Psoas muscle (tissue), 8 donors: ENCODE measurements around the gene FCHO1. TPM values are rescaled to one million over a fixed set of nuclear protein-coding genes. Genes with fewer than 3 reads are reported as not detected.

Source experiments
- ATAC-seq, 4 donors: fragments of 200-7000 bp; cut with Tn5 transposase; one replicate each; pipeline ENCODE4 v1.9.1; 2020; ENCODE audit warnings: moderate library complexity in 3 of 4, mild to moderate bottlenecking in 2 of 4
- DNase-seq, 2 donors: peaks; one replicate each; pipeline ENCODE4 v3.0.0-alpha.2; 2020
- H3K27ac ChIP-seq: fragments of 200-600 bp; one replicate; pipeline ENCODE4 v1.8.0; 2022
- H3K27me3 ChIP-seq, 3 donors: fragments of 200-600 bp in 1 of 3; one replicate each; pipeline versions ENCODE4 v1.6.1 to v1.8.0; 2013 to 2022; ENCODE audit warnings: low read length in 2 of 3, mild to moderate bottlenecking in 2 of 3, moderate library complexity in 1 of 3; ENCODE audit not compliant: insufficient read depth in 3 of 3
- H3K36me3 ChIP-seq, 2 donors: fragments of 200-600 bp in 1 of 2; one replicate each; pipeline versions ENCODE4 v1.6.1 to v1.8.0; 2013 to 2022; ENCODE audit warnings: low read depth in 1 of 2, mild to moderate bottlenecking in 1 of 2, moderate library complexity in 1 of 2; ENCODE audit not compliant: insufficient read depth in 1 of 2
- H3K4me1 ChIP-seq: fragments of 200-600 bp; one replicate; pipeline ENCODE4 v1.8.0; 2022
- H3K4me3 ChIP-seq: fragments of 200-600 bp; one replicate; pipeline ENCODE4 v1.8.0; 2022; ENCODE audit warnings: mild to moderate bottlenecking
- H3K9me3 ChIP-seq: fragments of 200-600 bp; one replicate; pipeline ENCODE4 v1.8.0; 2022
- CTCF ChIP-seq: fragments of 200-600 bp; IDR thresholded peaks from one replicate; pipeline ENCODE4 v1.8.0; 2022; ENCODE audit warnings: antibody characterized with exemption
- WGBS, 3 donors: extraction: QIAGEN DNeasy Blood & Tissue Kit; methylation state at CpG; one replicate each; pipeline versions ENCODE4 v1.1.6 to v1.1.7; 2013; 5-methylcytosine and 5-hydroxymethylcytosine counted together
- intact Hi-C, 2 donors: fragments of 100-400 bp; cut with DNase I; formaldehyde crosslinking; loops; one replicate each; pipeline versions ENCODE4 v1.11.0 to v1.14.2; 2022
- polyA plus RNA-seq, 3 donors: library from polyadenylated mRNA; stranded (reverse); fragments of 200-250 nt; gene quantifications; one replicate each; pipeline ENCODE4 v1.2.3, GENCODE V29; 2013
- total RNA-seq, 4 donors: library from RNA; stranded (reverse); fragmentation: NEBNext Ultra II Directional in 2 of 4; extraction: Animal tissue kit (Norgen Biotek cat#: 25700) in 2 of 4; gene quantifications; one replicate each; pipeline versions ENCODE4 v1.2.1 to v1.2.4, GENCODE V29; 2021 to 2023
- donor health status: healthy with polysubstance abuse.
- donor health status: DM: no; HTN: no; CAD: no; lungs with moderate emphysema.
- donor health status: Bipolar disorder and iron deficiency.
- donor health status: healthy.
- donor health status: DM: yes; HTN: yes; CAD: no.
- donor health status: DM: no; HTN: no; CAD: no.
- donor health status: DM: no; HTN: no; CAD: no.
- donor health status: DM: yes; HTN: yes; CAD: no.

FCHO1 gene
- total and polyA plus RNA-seq, 7 donors: 0.10 to 0.68 (median 0.36) TPM; not detected in 1

DNA sequence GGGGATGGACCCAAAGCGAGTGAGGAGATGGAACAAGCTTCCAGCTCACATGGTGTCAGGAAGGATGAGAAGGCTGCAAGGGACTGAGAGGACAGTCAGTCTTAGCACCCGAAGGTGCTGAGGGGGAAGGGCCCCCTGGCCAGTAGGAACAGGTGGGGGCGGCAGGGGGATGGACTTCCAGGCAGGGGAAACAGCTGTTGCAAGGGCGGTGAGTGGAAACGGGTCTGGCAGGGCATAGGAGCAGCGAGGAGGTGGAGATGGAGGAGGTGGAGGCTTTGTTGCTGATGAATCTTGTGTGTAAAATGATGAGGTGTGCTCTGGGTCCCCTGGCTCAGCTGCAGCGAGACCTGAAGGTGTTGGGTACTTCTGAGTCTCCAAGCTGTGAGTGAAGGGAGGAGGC lies 30.8 kb upstream of the FCHO1 start:
- DNase-seq: no peak
- intact Hi-C loops: no loop called here
- no peaks in the 10 kb centered on the region for H3K9me3 ChIP-seq
- WGBS, 3 donors: 7 to 14% (median 10%) methylated on average over 7 of the region's 7 CpGs
- H3K36me3 ChIP-seq: peaks cover 0 to 31% of the 10 kb centered on the region in 2 donors
- ATAC-seq: peak in 2 of 4 donors; percentile 3 to 39
- H3K4me1 ChIP-seq: peaks cover 32% of the 10 kb centered on the region
- H3K4me3 ChIP-seq: peak overlapping the region; percentile 96
- no peak for TF ChIP-seq CTCF
- H3K27ac ChIP-seq: no peak overlapping the region
- no peaks in the 10 kb centered on the region for H3K27me3 ChIP-seq

- H3K4me1 ChIP-seq: peaks cover 32% of the 10 kb centered on the region
- no peaks in the 10 kb centered on the region for H3K9me3 ChIP-seq
- peaks cover 5 to 38% of the 10 kb centered on the region in 2 donors for H3K36me3 ChIP-seq
- 64 to 69% (median 69%) methylated on average over 12 of the region's 12 CpGs for WGBS, 3 donors
- ATAC-seq: no peak
- no peaks in the 10 kb centered on the region for H3K27me3 ChIP-seq
- TF ChIP-seq CTCF: no peak
- H3K4me3 ChIP-seq: peak overlapping the region; percentile 96
- H3K27ac ChIP-seq: no peak overlapping the region
- no peak for DNase-seq
- intact Hi-C loops: no loop called here
Measured at GRCh38 chr19:17721111-17721628, 30.1 kb upstream of the FCHO1 start.

DNA sequence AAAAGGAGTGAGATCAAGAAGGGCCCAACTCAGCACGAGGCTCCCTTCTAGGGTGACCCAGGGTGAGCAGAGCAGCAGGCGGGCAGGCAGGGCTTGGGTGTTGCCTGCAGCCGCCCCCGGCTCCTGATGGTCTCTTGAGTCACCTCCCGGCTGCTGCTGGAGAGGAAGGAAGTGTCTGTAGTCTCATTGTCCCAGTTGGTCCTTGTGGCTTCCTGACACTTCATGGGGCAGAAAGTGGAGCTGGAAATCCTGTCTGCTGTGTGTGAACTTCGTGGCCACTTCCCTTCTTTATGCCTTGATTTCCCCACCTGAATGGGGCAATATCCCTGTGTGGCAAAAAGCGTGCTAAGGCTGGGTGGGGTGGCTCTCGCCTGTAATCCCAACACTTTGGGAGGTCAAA lies 29.5 kb upstream of the FCHO1 start:
- Histone ChIP-seq H3K4me3 (peak overlapping the region; percentile 32), H3K27ac (peak overlapping the region; percentile 16), H3K9me3 (no peaks in the 10 kb centered on the region), H3K36me3 (peaks cover 5 to 45% of the 10 kb centered on the region in 2 donors), H3K27me3 (no peaks in the 10 kb centered on the region), H3K4me1 (peaks cover 32% of the 10 kb centered on the region)
- TF ChIP-seq CTCF: no peak
- peak in 2 of 4 donors; percentile 37 to 42 for ATAC-seq
- peak in 1 of 2 donors; percentile 48 for DNase-seq
- intact Hi-C loops: no loop called here
- WGBS, 3 donors: 43 to 69% (median 51%) methylated on average over 7 to 8 of the region's 8 CpGs

GRCh38 chr19:17722655-17723240 lies 28.5 kb upstream of the FCHO1 start:
- Histone ChIP-seq H3K9me3 (no peaks in the 10 kb centered on the region), H3K4me1 (peaks cover 28% of the 10 kb centered on the region), H3K36me3 (peaks cover 5 to 54% of the 10 kb centered on the region in 2 donors), H3K4me3 (no peak overlapping the region), H3K27ac (no peak overlapping the region), H3K27me3 (no peaks in the 10 kb centered on the region)
- intact Hi-C loops: no loop called here
- 76 to 82% (median 77%) methylated on average over 12 of the region's 12 CpGs for WGBS, 3 donors
- no peak for DNase-seq
- no peak for ATAC-seq
- no peak for TF ChIP-seq CTCF

DNA sequence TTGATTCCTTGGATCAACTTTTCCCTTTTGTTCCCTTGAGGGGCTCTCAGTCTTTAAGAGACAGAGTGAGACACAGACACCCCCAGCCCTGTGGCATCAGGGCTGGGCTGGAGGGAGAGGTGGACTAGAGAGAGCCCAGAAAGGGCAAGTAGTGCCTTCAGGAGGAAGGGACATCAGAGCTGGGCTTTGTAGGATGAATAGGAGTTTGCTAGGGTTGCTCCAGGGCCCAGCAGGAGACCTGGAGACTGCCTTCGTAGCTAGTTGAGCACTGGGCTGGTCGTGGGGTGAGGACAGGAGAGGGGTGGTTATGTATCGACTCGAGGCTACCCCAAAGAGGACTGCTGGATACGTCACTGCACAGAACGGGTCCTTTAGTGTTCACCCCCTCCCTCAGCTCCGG lies 26.6 kb upstream of the FCHO1 start:
- no peak for DNase-seq
- Histone ChIP-seq H3K27ac (no peak overlapping the region), H3K4me3 (no peak overlapping the region), H3K36me3 (peaks cover 7 to 73% of the 10 kb centered on the region in 2 donors), H3K9me3 (no peaks in the 10 kb centered on the region), H3K4me1 (peaks cover 24% of the 10 kb centered on the region), H3K27me3 (no peaks in the 10 kb centered on the region)
- WGBS, 3 donors: 91 to 97% (median 94%) methylated on average over 5 to 7 of the region's 7 CpGs
- TF ChIP-seq CTCF: no peak
- intact Hi-C loops: no loop called here
- no peak for ATAC-seq
